IPS-18a (cell line): ENCODE results near the gene OR1J4.

Experiments
- H3K27ac ChIP-seq: one replicate; pipeline ENCODE4 v1.5.1; 2013; ENCODE audit warnings: low read length
- H3K27me3 ChIP-seq: one replicate; pipeline ENCODE4 v1.6.1; 2013; ENCODE audit warnings: mild to moderate bottlenecking, low read length; ENCODE audit not compliant: control insufficient read depth, insufficient read depth
- H3K36me3 ChIP-seq: one replicate; pipeline ENCODE4 v1.6.1; 2013; ENCODE audit warnings: low read depth, low read length; ENCODE audit not compliant: control insufficient read depth
- H3K4me1 ChIP-seq: one replicate; pipeline ENCODE4 v1.6.1; 2013; ENCODE audit warnings: low read depth, low read length; ENCODE audit not compliant: control insufficient read depth
- H3K4me3 ChIP-seq: one replicate; pipeline ENCODE4 v1.5.1; 2013; ENCODE audit warnings: low read length
- H3K9ac ChIP-seq: one replicate; pipeline ENCODE4 v1.6.1; 2013; ENCODE audit warnings: mild to moderate bottlenecking, low read length, moderate library complexity
- H3K9me3 ChIP-seq: one replicate; pipeline ENCODE4 v1.6.1; 2013; ENCODE audit warnings: low read depth, low read length; ENCODE audit not compliant: control insufficient read depth

The OR1J4 gene, protein sequence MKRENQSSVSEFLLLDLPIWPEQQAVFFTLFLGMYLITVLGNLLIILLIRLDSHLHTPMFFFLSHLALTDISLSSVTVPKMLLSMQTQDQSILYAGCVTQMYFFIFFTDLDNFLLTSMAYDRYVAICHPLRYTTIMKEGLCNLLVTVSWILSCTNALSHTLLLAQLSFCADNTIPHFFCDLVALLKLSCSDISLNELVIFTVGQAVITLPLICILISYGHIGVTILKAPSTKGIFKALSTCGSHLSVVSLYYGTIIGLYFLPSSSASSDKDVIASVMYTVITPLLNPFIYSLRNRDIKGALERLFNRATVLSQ

DNA sequence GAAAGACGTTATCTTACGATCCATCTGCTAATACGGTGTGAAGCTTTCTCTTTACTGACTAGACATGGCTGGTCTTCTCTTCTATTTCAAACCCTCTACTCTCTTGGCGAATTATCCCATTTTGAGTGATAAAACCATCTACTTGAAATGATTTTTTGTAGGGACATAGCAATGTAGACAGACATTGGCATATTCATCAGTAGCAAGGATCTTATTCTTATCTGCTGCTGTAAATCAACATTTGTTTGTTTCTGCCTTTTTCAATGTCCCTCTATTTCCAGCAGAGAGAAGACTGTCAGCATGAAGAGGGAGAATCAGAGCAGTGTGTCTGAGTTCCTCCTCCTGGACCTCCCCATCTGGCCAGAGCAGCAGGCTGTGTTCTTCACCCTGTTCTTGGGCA, at the start of gene OR1J4:
TSS of gene OR1J4 (plus strand) at position 301 of the 400 bp plus-strand sequence. CDS start at position 301, 0 bp downstream.
- no peak within 1 kb of the TSS for H3K4me3 ChIP-seq
- H3K27ac ChIP-seq, result no peak within 1 kb of the TSS
- H3K4me1 ChIP-seq, result no peaks in the 10 kb centered on the region
- H3K9ac ChIP-seq, result no peak within 1 kb of the TSS
- H3K27me3 ChIP-seq, result no peaks in the 10 kb centered on the region
- no peaks in the 10 kb centered on the region for H3K36me3 ChIP-seq
- H3K9me3 ChIP-seq, result peaks cover 70% of the 10 kb centered on the region

DNA sequence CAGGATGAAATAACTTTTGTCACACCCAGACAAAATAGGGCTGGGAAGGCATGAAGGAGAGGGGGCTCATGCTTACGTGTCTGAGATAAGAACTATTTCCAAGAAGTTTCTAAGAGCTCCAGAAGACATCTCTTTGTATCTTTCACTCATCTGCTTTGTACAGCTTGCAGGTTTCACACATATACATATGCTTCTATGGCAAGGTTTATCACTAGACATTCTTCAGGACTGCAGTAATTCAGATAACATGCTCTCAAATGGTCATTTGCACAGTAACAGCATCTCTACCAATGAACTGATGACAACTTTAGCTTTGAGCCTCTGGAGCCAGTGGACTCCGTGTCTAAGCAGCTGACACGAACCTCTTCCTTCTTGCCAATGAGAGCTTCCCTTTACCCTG, 44.4 kb upstream of the OR1J4 start:
- Histone ChIP-seq H3K27me3 (no peaks in the 10 kb centered on the region), H3K9me3 (peaks cover 73% of the 10 kb centered on the region)

DNA sequence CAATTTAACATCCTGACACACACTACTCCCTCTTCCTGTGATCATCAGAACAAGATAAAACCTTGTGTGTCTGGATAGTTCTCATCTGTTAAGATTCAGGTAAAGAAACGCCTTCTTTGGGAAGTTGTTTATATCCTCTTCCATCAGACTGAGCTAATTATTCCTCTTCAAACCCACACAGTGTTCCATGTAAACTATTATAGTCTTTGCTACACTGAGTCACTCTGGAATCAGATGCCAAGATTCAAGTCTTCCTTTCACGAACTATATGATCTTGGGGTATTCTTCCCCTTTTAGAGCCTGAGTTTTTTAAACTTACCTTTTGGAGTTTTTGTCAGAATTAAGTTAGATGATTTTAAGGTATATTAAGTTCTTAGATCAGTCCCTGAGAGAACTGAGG, 43.2 kb upstream of the OR1J4 start:
- Histone ChIP-seq H3K4me3 (no peak overlapping the region), H3K4me1 (no peaks in the 10 kb centered on the region), H3K36me3 (no peaks in the 10 kb centered on the region), H3K27ac (no peak overlapping the region), H3K9ac (no peak overlapping the region), H3K27me3 (no peaks in the 10 kb centered on the region), H3K9me3 (peaks cover 76% of the 10 kb centered on the region)

More for the DNA sequence above, 44.4 kb upstream of the OR1J4 start:
- Histone ChIP-seq H3K36me3 (no peaks in the 10 kb centered on the region), H3K4me1 (no peaks in the 10 kb centered on the region), H3K27ac (no peak overlapping the region), H3K4me3 (no peak overlapping the region), H3K9ac (no peak overlapping the region)

DNA sequence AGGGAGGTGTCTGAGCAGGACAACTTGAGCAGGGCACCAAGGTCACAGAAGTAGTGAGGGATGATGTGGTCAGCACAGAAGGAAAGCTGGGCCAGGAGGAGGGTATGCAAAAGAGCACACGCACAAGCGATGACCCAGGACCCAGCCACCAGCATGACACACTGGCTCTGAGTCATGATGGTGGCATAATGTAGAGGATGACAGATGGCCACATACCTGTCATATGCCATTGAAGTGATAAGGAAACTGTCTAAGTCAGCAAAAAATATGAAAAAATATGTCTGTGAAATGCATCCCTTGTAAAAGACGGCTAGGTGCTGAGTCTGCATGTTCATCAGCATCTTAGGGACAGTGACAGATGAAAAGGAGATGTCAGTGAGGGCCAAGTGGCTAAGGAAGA, 41.6 kb upstream of the OR1J4 start:
- Histone ChIP-seq H3K4me1 (no peaks in the 10 kb centered on the region), H3K27me3 (no peaks in the 10 kb centered on the region), H3K9me3 (peaks cover 82% of the 10 kb centered on the region), H3K36me3 (no peaks in the 10 kb centered on the region), H3K9ac (no peak overlapping the region), H3K4me3 (no peak overlapping the region), H3K27ac (no peak overlapping the region)

DNA sequence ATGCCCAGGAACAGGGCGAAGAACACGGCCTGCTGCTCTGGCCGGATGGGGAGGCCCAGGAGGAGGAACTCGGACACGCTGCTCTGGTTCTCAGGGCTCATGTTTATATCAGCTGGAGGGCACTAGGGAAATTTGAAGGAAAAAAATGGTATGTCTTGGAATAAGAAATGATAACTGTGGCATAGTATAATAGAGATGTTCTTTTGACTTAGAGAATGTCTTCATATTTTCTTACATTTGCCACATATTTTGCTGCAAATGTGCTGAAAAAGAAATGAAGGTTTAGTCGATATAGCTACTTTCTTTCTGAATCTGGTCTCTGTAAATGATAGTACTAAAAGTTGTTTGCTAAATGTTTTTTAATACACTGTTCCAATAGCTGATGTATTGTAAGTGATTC, 41.1 kb upstream of the OR1J4 start, which contains the start of gene OR1J1:
TSS of gene OR1J1 (minus strand) at position 101 of the 400 bp plus-strand sequence. CDS start at position 101, 0 bp downstream.
- H3K27me3 ChIP-seq, result no peaks in the 10 kb centered on the region
- H3K4me3 ChIP-seq, result no peak within 1 kb of the TSS

DNA sequence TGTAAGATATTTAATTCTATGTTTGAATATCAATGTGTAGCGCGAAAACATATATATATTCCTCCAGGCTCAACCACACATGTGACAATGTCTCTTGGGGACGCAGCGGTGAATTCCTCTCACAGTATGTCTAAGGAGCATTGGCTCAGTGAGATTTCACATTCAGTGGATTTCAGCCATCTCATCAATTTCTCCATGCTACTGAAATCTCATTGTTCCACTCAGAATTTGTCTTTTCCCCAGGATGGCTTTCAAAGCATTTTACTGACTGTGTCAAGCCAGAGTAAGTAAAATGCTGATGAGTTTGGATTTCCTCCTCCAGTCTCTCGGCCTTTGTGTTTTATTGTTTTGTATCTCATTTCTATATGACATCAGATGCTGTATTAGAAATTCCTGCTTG, 39.9 kb upstream of the OR1J4 start:
- Histone ChIP-seq H3K27ac (no peak overlapping the region), H3K9me3 (peaks cover 79% of the 10 kb centered on the region), H3K9ac (no peak overlapping the region), H3K36me3 (no peaks in the 10 kb centered on the region), H3K27me3 (no peaks in the 10 kb centered on the region), H3K4me3 (no peak overlapping the region), H3K4me1 (no peaks in the 10 kb centered on the region)

More for the DNA sequence above, 41.1 kb upstream of the OR1J4 start, which contains the start of gene OR1J1:
- Histone ChIP-seq H3K9me3 (peaks cover 84% of the 10 kb centered on the region), H3K9ac (no peak within 1 kb of the TSS), H3K4me1 (no peaks in the 10 kb centered on the region), H3K27ac (no peak within 1 kb of the TSS), H3K36me3 (no peaks in the 10 kb centered on the region)

DNA sequence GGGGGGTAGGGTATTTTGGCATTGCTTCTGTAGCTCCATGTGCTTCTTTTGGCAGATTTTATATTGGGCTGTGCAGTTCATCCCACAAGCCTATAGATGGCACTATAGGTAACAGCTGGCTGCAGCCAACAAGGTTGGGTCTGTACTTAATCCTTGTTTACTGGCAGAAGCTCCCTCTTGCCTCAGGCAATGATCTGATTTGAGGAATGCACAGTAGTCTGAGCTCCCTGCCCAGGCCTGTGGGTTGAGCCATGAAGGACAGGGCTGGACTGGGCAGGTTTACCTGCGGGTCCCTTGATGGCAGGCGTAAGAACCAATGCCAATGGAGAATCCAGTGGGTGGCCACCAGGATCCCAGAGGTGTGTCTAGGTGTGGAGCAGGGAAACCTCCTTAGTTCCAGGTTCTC, 20.1 kb upstream of the OR1J4 start:
- Histone ChIP-seq H3K9ac (no peak overlapping the region), H3K36me3 (no peaks in the 10 kb centered on the region), H3K4me3 (no peak overlapping the region), H3K27ac (no peak overlapping the region), H3K4me1 (no peaks in the 10 kb centered on the region), H3K9me3 (peaks cover 67% of the 10 kb centered on the region), H3K27me3 (no peaks in the 10 kb centered on the region)

DNA sequence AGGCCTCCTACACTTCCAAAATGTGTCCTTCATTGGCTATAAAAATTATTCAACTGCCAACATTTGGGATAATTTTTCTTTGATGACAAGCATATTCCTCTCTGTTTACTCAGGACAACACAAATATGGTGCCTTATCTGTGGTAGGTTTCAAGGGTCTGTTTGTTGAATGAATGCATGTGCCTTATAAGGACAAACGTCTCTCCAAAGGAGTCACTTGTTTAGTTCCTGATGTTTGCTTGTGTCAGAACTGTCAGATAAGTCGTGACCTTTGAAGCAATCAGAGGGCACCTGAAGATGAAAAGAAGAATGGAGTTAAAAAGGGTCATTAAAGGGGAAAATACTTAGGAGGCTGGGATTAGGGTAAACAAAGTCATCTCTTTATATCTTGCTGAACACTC, 12.0 kb upstream of the OR1J4 start:
- H3K4me1 ChIP-seq, result no peaks in the 10 kb centered on the region
- H3K4me3 ChIP-seq, result no peak overlapping the region
- H3K9ac ChIP-seq, result no peak overlapping the region
- H3K36me3 ChIP-seq, result no peaks in the 10 kb centered on the region
- H3K9me3 ChIP-seq, result peaks cover 49% of the 10 kb centered on the region
- no peaks in the 10 kb centered on the region for H3K27me3 ChIP-seq
- H3K27ac ChIP-seq, result no peak overlapping the region

DNA sequence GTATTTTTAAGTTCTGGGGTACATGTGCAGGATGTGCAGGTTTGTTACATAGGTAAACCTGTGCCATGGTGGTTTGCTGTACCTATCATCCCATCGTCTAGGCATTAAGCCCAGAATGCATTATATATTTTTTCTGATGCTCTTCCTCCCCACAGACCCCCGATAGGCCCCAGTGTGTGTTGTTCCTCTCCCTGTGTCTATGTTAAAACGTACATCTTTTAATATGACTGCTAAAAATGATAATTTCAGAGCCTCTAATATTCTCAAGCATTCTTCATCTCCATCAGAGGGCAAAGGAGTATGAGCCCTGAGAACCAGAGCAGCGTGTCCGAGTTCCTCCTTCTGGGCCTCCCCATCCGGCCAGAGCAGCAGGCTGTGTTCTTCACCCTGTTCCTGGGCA, 8.4 kb upstream of the OR1J4 start, which contains the start of gene OR1J2:
TSS of gene OR1J2 (plus strand) at position 301 of the 400 bp plus-strand sequence. CDS start at position 301, 0 bp downstream.
- Histone ChIP-seq H3K27ac (no peak within 1 kb of the TSS), H3K9ac (no peak within 1 kb of the TSS), H3K4me3 (no peak within 1 kb of the TSS), H3K4me1 (no peaks in the 10 kb centered on the region), H3K9me3 (peaks cover 49% of the 10 kb centered on the region), H3K36me3 (no peaks in the 10 kb centered on the region), H3K27me3 (no peaks in the 10 kb centered on the region)

DNA sequence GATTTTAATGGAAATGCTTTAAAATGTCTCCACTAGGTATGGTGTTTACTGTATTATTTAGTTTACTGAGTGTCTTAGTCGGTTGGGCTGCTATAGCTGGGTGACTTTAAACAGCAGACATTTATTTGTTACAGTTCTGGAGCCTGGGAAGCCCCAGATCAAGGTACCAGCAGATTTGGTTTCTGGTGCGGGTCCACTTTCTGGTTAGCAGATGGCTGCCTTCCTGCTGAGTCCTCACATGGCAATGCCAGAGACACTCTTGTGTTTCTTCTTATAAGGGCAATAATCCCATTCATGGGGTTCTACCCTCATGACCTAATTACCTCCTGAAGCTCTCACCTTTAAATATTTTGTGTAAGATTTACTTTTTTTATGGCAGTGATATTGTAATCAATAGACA, 715 bp upstream of the OR1J4 start:
- H3K4me1 ChIP-seq, result no peaks in the 10 kb centered on the region
- peaks cover 64% of the 10 kb centered on the region for H3K9me3 ChIP-seq
- H3K9ac ChIP-seq, result no peak overlapping the region
- H3K4me3 ChIP-seq, result no peak overlapping the region
- no peaks in the 10 kb centered on the region for H3K27me3 ChIP-seq
- H3K27ac ChIP-seq, result no peak overlapping the region
- H3K36me3 ChIP-seq, result no peaks in the 10 kb centered on the region

DNA sequence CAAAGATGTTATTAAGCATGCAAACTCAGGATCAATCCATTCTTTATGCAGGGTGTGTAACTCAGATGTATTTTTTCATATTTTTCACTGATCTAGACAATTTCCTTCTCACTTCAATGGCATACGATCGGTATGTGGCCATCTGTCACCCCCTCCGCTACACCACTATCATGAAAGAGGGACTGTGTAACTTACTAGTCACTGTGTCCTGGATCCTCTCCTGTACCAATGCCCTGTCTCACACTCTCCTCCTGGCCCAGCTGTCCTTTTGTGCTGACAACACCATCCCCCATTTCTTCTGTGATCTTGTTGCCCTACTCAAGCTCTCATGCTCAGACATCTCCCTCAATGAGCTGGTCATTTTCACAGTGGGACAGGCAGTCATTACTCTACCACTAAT, 435 bp downstream of the OR1J4 start:
- H3K27me3 ChIP-seq, result no peaks in the 10 kb centered on the region
- H3K9me3 ChIP-seq, result peaks cover 69% of the 10 kb centered on the region
- no peaks in the 10 kb centered on the region for H3K36me3 ChIP-seq

DNA sequence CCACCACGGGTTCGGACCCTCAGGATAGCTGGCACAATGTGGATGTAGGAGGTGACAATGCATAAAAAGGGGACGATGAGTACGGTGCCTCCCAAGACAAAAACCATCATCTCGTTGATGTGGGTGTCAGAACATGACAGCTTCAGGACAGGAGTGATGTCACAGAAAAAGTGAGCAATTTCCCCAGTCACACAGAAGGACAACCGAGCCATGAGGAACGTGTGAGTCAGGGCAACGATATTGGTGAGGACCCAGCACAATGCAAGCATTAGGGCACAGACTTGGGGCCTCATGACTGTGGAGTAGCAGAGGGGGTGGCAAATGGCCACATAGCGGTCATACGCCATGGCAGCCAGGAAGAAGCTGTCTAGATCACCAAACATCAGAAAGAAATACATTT, 7.7 kb downstream of the OR1J4 start:
- Histone ChIP-seq H3K4me1 (no peaks in the 10 kb centered on the region), H3K9me3 (peaks cover 62% of the 10 kb centered on the region), H3K27ac (no peak overlapping the region), H3K9ac (no peak overlapping the region), H3K27me3 (no peaks in the 10 kb centered on the region), H3K36me3 (no peaks in the 10 kb centered on the region), H3K4me3 (no peak overlapping the region)

More for the DNA sequence above, 435 bp downstream of the OR1J4 start:
- H3K4me1 ChIP-seq, result no peaks in the 10 kb centered on the region
- no peak overlapping the region for H3K4me3 ChIP-seq
- no peak overlapping the region for H3K27ac ChIP-seq
- H3K9ac ChIP-seq, result no peak overlapping the region
